ENCODE measurements around the gene STXBP6.

- TF ChIP-seq POLR2AphosphoS5 (IDR thresholded peaks at IDR 0.05; ENCODE audit: low read depth, low read length) (no peak), TAF1 (IDR thresholded peaks at IDR 0.05; ENCODE audit: borderline replicate concordance, insufficient read depth, low read length) (no peak), FOXP2 (optimal IDR thresholded peaks at IDR 0.05; ENCODE audit: borderline replicate concordance, extremely low read depth, extremely low read length, insufficient read depth) (no peak)
- TF ChIP-seq, protein P1, sequence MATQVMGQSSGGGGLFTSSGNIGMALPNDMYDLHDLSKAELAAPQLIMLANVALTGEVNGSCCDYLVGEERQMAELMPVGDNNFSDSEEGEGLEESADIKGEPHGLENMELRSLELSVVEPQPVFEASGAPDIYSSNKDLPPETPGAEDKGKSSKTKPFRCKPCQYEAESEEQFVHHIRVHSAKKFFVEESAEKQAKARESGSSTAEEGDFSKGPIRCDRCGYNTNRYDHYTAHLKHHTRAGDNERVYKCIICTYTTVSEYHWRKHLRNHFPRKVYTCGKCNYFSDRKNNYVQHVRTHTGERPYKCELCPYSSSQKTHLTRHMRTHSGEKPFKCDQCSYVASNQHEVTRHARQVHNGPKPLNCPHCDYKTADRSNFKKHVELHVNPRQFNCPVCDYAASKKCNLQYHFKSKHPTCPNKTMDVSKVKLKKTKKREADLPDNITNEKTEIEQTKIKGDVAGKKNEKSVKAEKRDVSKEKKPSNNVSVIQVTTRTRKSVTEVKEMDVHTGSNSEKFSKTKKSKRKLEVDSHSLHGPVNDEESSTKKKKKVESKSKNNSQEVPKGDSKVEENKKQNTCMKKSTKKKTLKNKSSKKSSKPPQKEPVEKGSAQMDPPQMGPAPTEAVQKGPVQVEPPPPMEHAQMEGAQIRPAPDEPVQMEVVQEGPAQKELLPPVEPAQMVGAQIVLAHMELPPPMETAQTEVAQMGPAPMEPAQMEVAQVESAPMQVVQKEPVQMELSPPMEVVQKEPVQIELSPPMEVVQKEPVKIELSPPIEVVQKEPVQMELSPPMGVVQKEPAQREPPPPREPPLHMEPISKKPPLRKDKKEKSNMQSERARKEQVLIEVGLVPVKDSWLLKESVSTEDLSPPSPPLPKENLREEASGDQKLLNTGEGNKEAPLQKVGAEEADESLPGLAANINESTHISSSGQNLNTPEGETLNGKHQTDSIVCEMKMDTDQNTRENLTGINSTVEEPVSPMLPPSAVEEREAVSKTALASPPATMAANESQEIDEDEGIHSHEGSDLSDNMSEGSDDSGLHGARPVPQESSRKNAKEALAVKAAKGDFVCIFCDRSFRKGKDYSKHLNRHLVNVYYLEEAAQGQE (IDR thresholded peaks at IDR 0.05; ENCODE audit: insufficient read depth in 1 of 2, low read depth in 2 of 2, low read length in 2 of 2): no peak
These were observed 54.9 kb downstream of the STXBP6 start for GRCh38 chr14:24995016-24995415.
